G401.6 (cell line): ENCODE measurements around the gene NAPG.
"Not testable (repeated sequence)": the region's sequence is repeated elsewhere in the genome, so short reads cannot be mapped to it uniquely, and the experiment has no call there.

Source experiments
- FAIRE-seq: peaks from 2 replicates; lab custom pipeline; 2012; peaks lifted over from hg19 to GRCh38; lab: Jason Lieb, UNC

The NAPG gene

GRCh38 chr18:10514601-10515000 lies 11.2 kb upstream of the NAPG start:
- no peak for FAIRE-seq

- no peak for FAIRE-seq
These were observed 10.4 kb upstream of the NAPG start for GRCh38 chr18:10515456-10515855.

- no peak for FAIRE-seq
These were observed 9.7 kb upstream of the NAPG start for GRCh38 chr18:10516078-10516477.

- no peak for FAIRE-seq
These were observed 7.1 kb upstream of the NAPG start for GRCh38 chr18:10518595-10519255.

GRCh38 chr18:10519366-10519765 lies 6.5 kb upstream of the NAPG start:
- no peak for FAIRE-seq

- no peak for FAIRE-seq
These were observed 5.6 kb upstream of the NAPG start for GRCh38 chr18:10519999-10520935.

- no peak for FAIRE-seq
These were observed 4.3 kb upstream of the NAPG start for GRCh38 chr18:10521566-10521965.

- FAIRE-seq = no peak
These were observed 3.3 kb upstream of the NAPG start for GRCh38 chr18:10522574-10522973.

GRCh38 chr18:10523544-10523943 lies 2.3 kb upstream of the NAPG start:
- FAIRE-seq = no peak

GRCh38 chr18:10524507-10525370 lies 1.1 kb upstream of the NAPG start:
- FAIRE-seq = no peak

GRCh38 chr18:10525371-10525691 lies 496 bp upstream of the NAPG start:
- FAIRE-seq = no peak

GRCh38 chr18:10526561-10526949 lies 728 bp downstream of the NAPG start:
- FAIRE-seq = no peak

- no peak for FAIRE-seq
These were observed 2.6 kb downstream of the NAPG start for GRCh38 chr18:10528439-10528838.

- no peak for FAIRE-seq
These were observed 4.2 kb downstream of the NAPG start for GRCh38 chr18:10530002-10530401.

GRCh38 chr18:10530852-10531251 lies 5.0 kb downstream of the NAPG start:
- FAIRE-seq = no peak

GRCh38 chr18:10533111-10533510 lies 7.3 kb downstream of the NAPG start:
- FAIRE-seq = no peak

GRCh38 chr18:10536280-10536679 lies 10.5 kb downstream of the NAPG start:
- FAIRE-seq = no peak

- no peak for FAIRE-seq
These were observed 11.9 kb downstream of the NAPG start for GRCh38 chr18:10537765-10538164.

- not testable (repeated sequence) for FAIRE-seq
These were observed 13.3 kb downstream of the NAPG start for GRCh38 chr18:10539124-10539523.

GRCh38 chr18:10543277-10543676 lies 17.4 kb downstream of the NAPG start:
- no peak for FAIRE-seq

- FAIRE-seq = no peak
These were observed 18.4 kb downstream of the NAPG start for GRCh38 chr18:10544093-10544748.

GRCh38 chr18:10546557-10547300 lies 20.9 kb downstream of the NAPG start:
- no peak for FAIRE-seq
